ENCODE results near the gene KEL.
A peak's percentile ranks its signal among the peaks of the same experiment; 100 is the strongest.

DNA sequence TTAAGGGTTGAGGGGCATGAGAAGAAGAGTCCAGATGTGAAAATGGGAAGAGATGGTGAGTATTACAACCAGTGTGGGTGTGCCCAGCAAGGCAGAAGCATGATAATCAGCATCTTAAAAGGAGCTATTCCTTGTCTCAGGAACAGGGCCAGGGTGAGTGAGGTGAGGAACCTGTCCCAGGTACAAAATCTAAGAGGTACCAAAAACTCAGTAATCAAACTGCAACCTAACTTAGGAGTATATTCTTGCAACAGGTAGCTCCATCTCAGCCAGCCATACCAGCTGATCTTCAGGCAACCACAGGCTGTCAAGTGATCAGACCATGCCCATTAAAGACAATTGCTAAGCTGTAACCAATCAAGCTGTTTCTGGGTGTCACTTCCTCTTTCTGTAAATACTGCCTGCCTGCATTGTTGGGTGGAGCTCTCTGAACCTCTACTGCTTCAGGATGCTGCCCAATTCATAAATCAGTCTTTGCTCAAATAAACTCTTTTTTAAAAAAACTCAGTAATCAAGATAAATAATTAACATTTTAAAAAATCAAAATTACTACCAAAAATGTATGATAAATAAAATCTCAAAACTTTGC lies 7.4 kb downstream of the KEL start:
- TF ChIP-seq POLR2A (IDR thresholded peaks at IDR 0.05; ENCODE audit: low read length): peak; percentile 17
- no peak for TF ChIP-seq GATA1 (IDR thresholded peaks at IDR 0.05; ENCODE audit: low read depth, low read length)
